ENCODE data around the gene CHN2. TPM values are rescaled to one million over a fixed set of nuclear protein-coding genes. Genes with fewer than 3 reads are reported as not detected.
A peak's percentile ranks its signal among the peaks of the same experiment; 100 is the strongest.

The CHN2 gene
- total RNA-seq, 2 experiments from 2014 or later = 10.1 to 12.6 TPM

DNA sequence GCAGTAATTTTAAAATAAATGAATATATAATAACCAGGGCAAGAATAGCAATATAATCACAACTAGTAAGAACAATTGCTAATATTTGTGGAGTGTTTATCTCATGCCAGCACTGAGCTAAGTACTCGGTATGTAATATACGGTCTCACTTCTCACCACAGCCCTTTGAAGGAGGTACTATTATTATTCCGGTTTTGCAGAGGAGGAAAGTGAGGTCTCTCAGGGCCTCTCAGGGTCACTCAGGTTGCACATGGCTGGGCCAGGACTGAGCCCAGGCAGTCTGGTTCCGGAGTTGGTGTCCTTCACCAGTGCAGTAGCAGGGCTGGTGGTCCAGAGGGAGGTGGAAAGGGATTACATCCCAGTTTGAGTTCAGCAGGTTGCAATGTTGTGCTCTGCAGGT lies 80.9 kb downstream of the CHN2 start:
- peaks cover 16% of the 10 kb centered on the region for H3K27me3 Mint-ChIP-seq

DNA sequence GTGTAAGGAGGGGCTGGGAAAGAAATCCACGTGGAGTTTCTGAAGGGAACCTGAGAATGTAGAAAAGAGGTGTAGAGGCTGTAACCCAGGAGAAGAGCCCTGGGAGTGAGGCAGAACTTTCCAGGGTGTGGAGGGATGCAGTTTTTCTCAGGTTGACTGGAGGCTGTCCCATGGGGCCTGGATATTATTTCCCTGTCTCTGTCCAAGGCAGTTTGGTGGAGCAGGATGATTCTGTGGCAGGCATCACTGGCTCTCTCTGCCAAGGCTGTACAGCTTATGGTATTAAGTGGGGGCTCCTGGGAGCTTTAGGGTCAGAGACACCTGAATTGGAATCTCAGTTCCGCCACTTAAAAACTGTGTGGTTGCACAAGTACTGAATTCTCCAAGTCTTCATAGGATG lies 81.6 kb downstream of the CHN2 start:
- Mint-ChIP-seq H3K27ac (no peak overlapping the region), H3K4me3 (no peak overlapping the region), H3K36me3 (no peaks in the 10 kb centered on the region), H3K27me3 (peaks cover 19% of the 10 kb centered on the region), H3K4me1 (peaks cover 66% of the 10 kb centered on the region), H3K9me3 (ENCODE audit: low read depth) (no peaks in the 10 kb centered on the region)
- DNase-seq (no peak), ATAC-seq (no peak)
- CTCF ChIA-PET = interaction anchor here (2.1 kb wide), 1 partner anchor 88 kb away, joined by 6 read pairs; no protein-coding TSS in a partner anchor

More for the DNA sequence above, 80.9 kb downstream of the CHN2 start:
- CTCF ChIA-PET = no interaction called here
- ATAC-seq (no peak), DNase-seq (no peak)
- Mint-ChIP-seq H3K27ac (no peak overlapping the region), H3K36me3 (no peaks in the 10 kb centered on the region), H3K4me1 (peaks cover 72% of the 10 kb centered on the region), H3K4me3 (no peak overlapping the region), H3K9me3 (ENCODE audit: low read depth) (no peaks in the 10 kb centered on the region)

DNA sequence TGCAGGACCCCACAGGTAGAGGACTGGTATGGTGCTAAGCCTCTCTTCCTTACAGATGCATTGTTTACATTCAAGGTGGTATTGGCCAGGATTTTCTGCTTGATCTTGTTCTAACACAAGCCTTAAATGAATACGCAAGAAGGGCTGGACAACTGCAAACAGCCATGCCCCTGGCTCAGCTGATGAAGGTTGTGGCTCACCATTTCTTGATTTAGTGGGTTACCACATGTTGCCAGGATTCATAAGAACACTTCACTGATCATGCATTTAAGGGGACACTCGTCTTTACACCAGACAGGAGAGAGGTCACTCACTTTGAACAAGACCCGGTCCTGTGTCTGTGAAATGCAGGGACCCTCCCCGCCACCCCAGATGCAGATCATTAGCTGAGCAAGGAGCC lies 82.2 kb downstream of the CHN2 start:
- CTCF ChIA-PET = interaction anchor here (1.2 to 2.1 kb wide), 2 partner anchors 89 to 350 kb away, joined by 3 to 6 read pairs; no protein-coding TSS in a partner anchor
- Mint-ChIP-seq H3K27me3 (peaks cover 22% of the 10 kb centered on the region), H3K4me3 (no peak overlapping the region), H3K27ac (no peak overlapping the region), H3K36me3 (no peaks in the 10 kb centered on the region), H3K4me1 (peaks cover 59% of the 10 kb centered on the region), H3K9me3 (ENCODE audit: low read depth) (no peaks in the 10 kb centered on the region)
- ATAC-seq (no peak), DNase-seq (no peak)

DNA sequence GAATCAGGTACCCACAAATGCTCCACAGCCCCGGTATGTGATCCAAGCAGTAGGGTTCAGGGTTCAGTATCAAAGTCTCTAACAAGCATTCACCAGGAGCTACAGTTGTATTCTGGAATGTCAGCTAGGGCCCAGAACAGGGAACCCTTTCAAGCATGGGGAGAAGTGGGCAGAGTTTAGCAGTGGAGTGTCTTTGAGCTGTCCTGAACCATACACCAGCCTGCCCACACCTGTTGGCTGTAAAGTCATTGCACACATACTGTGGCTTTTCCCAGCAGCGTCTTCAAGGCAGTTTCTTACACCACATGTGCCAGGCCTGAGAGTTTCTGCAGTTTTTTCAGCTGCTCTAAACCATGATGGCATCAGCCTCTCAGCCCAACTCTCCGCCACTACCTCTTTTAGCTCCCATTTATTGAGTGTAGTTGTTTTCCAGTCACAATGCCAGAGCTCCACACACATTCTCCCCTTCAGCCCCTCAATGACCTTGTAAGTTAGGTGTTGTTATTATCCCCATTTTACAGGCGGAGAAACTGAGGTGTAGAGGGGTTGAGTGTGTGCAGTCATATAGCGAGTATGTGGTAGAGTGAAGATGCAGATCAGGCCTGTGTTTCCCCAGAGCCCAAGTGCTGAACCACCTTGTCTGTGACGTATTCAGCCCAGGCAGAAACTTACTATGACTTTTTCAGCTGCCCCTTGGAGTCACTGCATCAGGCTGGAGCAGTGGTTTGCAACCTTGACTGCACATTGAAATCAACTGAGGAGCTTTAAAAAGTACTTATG lies 83.1 kb downstream of the CHN2 start:
- Mint-ChIP-seq H3K27ac (peak overlapping the region; percentile 38), H3K27me3 (peaks cover 26% of the 10 kb centered on the region), H3K9me3 (ENCODE audit: low read depth) (no peaks in the 10 kb centered on the region), H3K4me3 (no peak overlapping the region), H3K4me1 (peaks cover 53% of the 10 kb centered on the region), H3K36me3 (peaks cover under 1% of the 10 kb centered on the region)
- CTCF ChIA-PET = interaction anchor here (0.9 to 2.1 kb wide), 5 partner anchors 10 to 351 kb away, joined by 3 to 6 read pairs (median 3); no protein-coding TSS in a partner anchor
- peak; percentile 67 for DNase-seq
- ATAC-seq = peak; percentile 77

DNA sequence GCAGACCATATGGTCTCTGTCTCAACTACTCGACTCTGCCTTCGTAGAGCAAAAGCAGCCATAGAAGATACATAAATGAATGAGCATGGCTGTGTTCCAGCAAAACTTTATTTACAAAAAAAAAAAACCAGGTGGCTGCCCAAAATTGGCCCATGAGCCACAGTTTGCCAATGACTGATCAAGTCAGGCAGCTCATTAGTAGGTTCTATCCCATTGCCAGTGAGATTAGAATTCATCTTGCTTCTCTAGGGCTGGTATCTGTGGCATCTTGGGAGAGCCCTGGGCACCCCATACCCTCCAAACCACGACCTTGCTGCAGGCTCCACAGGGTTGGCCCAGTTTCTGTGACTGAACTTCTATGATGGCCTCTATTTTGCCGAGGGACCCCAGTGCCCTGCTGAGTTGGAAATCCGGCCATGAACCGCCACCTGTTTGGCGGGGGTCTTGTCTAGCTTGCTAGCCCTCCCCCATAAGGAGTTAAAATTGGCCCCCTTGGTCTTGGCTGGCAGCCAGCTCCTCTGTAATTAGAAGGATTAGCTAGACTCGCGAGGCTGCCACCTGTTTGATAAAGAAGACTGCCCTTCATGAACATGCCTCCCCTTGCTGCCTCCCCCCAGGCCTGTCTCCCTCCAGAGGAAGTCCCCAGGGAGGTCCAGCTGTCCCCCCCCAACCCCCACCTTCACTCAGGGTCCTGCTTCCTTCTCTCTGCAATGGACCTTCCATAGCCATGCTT lies 83.9 kb downstream of the CHN2 start:
- no peak for ATAC-seq
- CTCF ChIA-PET = interaction anchor here (1.1 to 2.1 kb wide), 3 partner anchors 11 to 90 kb away, joined by 3 to 6 read pairs (median 6); no protein-coding TSS in a partner anchor
- H3K4me1 Mint-ChIP-seq = peaks cover 52% of the 10 kb centered on the region

DNA sequence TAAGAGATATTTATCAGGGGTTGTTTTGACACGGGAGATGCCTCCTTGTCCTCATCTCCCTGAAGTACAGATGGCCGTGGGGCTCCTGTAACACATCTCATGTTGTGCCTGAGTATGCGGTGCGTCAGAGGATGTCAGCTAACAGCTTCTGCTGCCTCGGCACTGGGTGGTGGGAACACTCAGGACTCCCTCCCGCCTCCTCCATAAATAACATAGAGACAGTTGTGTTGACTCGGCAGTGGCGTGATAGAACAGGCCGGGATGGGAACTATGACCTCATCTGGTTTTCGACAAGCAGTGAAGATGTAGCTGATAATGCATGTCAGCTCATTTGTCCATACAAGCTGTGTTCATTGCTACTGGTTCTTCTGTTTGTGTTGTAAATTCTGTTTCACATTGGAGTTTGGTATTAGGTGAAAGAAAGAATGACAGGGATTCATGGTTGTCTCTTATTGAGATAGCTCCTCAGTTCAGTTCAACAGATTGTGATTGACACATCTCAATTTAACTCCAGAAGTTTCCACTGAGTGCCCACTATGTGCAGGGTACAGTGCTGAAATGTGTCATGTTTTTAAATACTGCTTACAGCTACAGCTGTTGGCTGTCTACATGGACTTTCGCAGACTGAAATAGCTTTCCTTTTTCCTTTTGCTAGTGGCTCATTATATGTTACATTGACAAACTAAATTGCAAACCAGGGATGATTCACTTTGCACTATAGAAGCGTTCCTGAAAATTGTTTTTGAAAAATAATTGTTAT lies 87.4 kb downstream of the CHN2 start:
- CTCF ChIA-PET = interaction anchor here (0.9 kb wide), 1 partner anchor 12 kb away, joined by 3 read pairs; no protein-coding TSS in a partner anchor
- Mint-ChIP-seq H3K36me3 (peaks cover 2% of the 10 kb centered on the region), H3K27me3 (peaks cover 47% of the 10 kb centered on the region)

More for the DNA sequence above, 83.9 kb downstream of the CHN2 start:
- Mint-ChIP-seq H3K27ac (no peak overlapping the region), H3K9me3 (ENCODE audit: low read depth) (no peaks in the 10 kb centered on the region), H3K36me3 (peaks cover 2% of the 10 kb centered on the region), H3K27me3 (peaks cover 33% of the 10 kb centered on the region), H3K4me3 (no peak overlapping the region)
- no peak for DNase-seq

DNA sequence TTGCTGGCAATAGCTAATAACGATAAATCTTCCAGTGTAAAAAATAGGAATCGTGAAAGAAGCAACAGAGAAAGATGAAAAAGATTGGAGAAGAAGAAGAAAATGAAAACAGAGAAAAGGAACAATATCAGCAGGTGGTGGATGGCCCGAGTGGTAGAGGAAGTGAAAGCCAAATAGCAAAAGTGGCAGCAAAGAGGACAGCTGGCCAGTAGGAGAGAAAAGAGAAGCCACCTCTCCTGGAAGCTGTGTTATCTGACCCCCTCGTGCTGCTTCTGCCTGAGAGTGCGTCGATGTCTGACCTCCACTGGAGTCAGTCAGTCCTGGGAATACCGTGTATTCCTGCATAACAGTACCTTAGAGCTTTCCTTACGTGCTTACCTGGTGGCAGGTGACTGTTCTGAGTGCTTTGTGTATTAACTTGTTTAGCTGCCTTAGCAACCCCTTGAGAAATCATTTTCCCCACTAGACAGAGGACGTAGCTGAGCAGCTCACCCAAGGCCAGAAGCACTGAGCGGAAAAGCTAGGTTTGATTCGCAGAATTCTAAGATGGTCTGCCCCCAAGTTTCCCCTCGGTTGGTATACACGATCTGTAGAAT lies 88.3 kb downstream of the CHN2 start:
- Mint-ChIP-seq H3K4me1 (peaks cover 47% of the 10 kb centered on the region), H3K27ac (no peak overlapping the region), H3K27me3 (peaks cover 54% of the 10 kb centered on the region), H3K9me3 (ENCODE audit: low read depth) (no peaks in the 10 kb centered on the region), H3K4me3 (no peak overlapping the region), H3K36me3 (peaks cover 2% of the 10 kb centered on the region)
- ATAC-seq = no peak
- CTCF ChIA-PET = interaction anchor here (3.0 kb wide), 1 partner anchor 93 kb away, joined by 14 read pairs; no protein-coding TSS in a partner anchor
- DNase-seq = no peak

More for the DNA sequence above, 87.4 kb downstream of the CHN2 start:
- Mint-ChIP-seq H3K9me3 (ENCODE audit: low read depth) (no peaks in the 10 kb centered on the region), H3K4me3 (no peak overlapping the region), H3K27ac (no peak overlapping the region), H3K4me1 (peaks cover 48% of the 10 kb centered on the region)
- ATAC-seq (no peak), DNase-seq (no peak)

DNA sequence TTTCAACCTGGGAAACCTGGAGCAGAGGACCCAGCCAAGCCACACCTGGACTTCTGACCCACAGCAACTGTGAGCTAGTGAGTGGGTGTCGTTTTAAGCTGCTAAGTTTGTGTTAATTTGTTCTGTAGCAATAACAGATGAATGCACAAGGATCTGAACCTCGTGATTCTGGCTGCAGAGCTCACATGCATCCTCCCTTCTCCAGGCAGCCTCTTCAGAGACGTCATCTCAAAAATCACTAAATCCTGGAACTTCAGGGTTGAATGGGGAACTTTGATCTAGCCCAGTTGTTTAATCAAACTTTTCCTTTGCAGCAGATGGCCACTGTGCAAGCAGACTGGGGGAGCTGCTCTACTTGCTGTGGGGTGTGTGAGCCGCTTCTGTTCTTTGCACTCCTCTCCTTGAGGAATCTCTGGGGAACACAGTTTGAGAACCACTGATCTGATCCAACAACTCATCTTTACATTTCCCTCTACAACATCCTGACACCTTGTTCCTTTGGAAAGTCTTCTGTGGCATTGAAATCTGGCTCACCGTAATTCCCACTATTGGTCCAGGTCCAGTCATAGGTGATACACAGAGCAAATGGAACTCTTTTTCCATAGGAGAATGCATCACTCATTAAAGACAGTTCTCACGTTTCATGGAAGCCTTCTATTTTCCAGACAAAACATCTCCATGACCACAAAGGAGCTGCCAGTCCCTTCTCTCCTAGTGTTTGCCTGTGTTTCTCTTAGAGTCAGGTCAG lies 90.3 kb downstream of the CHN2 start:
- CTCF ChIA-PET = interaction anchor here (0.8 to 3.0 kb wide), 4 partner anchors 17 to 124 kb away, joined by 3 to 14 read pairs (median 3); no protein-coding TSS in a partner anchor
- DNase-seq (no peak), ATAC-seq (peak; percentile 12)
- H3K9me3 Mint-ChIP-seq (ENCODE audit: low read depth) = no peaks in the 10 kb centered on the region
- H3K4me1 Mint-ChIP-seq = peaks cover 52% of the 10 kb centered on the region
- H3K27ac Mint-ChIP-seq = peak overlapping the region; percentile 62
- H3K36me3 Mint-ChIP-seq = peaks cover 2% of the 10 kb centered on the region
- H3K4me3 Mint-ChIP-seq = peak overlapping the region; percentile 9
- H3K27me3 Mint-ChIP-seq = peaks cover 63% of the 10 kb centered on the region

DNA sequence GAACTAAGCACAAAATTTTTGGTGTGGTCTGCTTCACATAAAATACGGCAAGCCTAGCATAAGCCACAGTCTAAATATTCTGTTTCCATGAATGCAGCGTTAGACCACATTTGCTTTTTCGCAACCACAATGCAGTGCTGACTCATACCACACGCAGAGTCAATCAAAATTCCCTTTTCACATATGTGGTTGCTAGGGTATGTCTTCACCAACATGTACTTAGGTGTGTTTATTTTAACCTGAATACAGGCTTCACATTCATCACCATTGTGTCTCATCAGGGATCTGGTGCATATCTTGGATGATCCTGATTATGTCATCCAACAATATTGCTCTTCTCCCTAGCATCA lies 90.8 kb downstream of the CHN2 start:
- no peaks in the 10 kb centered on the region for H3K9me3 Mint-ChIP-seq (ENCODE audit: low read depth)
- peak; percentile 81 for DNase-seq
- ATAC-seq = peak; percentile 75
- peaks cover 63% of the 10 kb centered on the region for H3K27me3 Mint-ChIP-seq
- H3K36me3 Mint-ChIP-seq = peaks cover 2% of the 10 kb centered on the region
- CTCF ChIA-PET = interaction anchor here (3.0 kb wide), 1 partner anchor 95 kb away, joined by 14 read pairs; no protein-coding TSS in a partner anchor
- H3K4me1 Mint-ChIP-seq = peaks cover 55% of the 10 kb centered on the region
- H3K27ac Mint-ChIP-seq = peak overlapping the region; percentile 62
- H3K4me3 Mint-ChIP-seq = peak overlapping the region; percentile 9

DNA sequence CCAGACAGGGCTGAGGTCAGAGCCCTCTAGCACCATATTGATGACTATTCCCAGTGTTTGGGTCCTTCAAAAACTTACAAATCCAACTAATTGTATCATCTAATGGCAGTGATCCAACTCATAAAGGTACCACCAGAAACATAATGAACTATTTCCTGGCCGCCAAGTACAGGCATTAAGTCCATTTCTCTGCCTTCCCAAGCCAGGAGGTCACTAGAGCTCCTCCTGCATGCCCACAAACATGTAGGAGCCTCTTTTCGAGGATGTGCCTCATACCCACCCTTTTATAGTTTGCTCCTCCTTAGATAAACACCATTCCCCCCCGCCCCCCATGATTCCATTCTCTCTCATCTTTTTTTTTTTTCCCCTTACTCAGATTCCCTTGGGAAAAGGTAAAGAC lies 91.3 kb downstream of the CHN2 start:
- Mint-ChIP-seq H3K27ac (no peak overlapping the region), H3K9me3 (ENCODE audit: low read depth) (no peaks in the 10 kb centered on the region), H3K27me3 (peaks cover 63% of the 10 kb centered on the region), H3K36me3 (peaks cover 2% of the 10 kb centered on the region), H3K4me3 (no peak overlapping the region), H3K4me1 (peaks cover 53% of the 10 kb centered on the region)
- ATAC-seq (no peak), DNase-seq (no peak)
- CTCF ChIA-PET = interaction anchor here (1.2 kb wide), 1 partner anchor 14 kb away, joined by 3 read pairs; no protein-coding TSS in a partner anchor

DNA sequence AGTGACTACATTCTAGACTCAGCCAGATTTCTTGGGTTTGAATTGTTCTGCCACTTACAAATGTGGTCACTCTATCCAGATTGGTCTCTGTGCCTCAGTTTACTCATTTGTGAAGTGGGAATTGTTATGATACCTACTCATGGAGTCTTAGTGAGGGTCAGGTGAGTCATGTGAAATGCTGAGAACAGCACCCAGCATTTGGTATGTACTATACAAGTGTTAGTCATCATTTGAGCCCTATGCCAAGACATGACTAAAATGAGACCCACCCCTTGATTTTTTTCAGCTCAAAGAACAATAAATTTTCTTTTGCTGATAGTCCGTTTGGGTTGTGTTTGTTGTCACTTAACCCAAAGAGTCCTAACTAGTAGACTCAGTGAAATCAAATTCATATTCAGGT lies 92.8 kb downstream of the CHN2 start:
- DNase-seq = no peak
- ATAC-seq = no peak
- H3K4me1 Mint-ChIP-seq = peaks cover 53% of the 10 kb centered on the region
- no peaks in the 10 kb centered on the region for H3K9me3 Mint-ChIP-seq (ENCODE audit: low read depth)
- peaks cover 58% of the 10 kb centered on the region for H3K27me3 Mint-ChIP-seq
- no peak overlapping the region for H3K27ac Mint-ChIP-seq
- no peak overlapping the region for H3K4me3 Mint-ChIP-seq
- peaks cover 2% of the 10 kb centered on the region for H3K36me3 Mint-ChIP-seq
- CTCF ChIA-PET = interaction anchor here (1.3 kb wide), 1 partner anchor 50 kb away, joined by 4 read pairs; no protein-coding TSS in a partner anchor

Data from activated CD8-positive, alpha-beta memory T cell treated with anti-CD3 and anti-CD28 coated beads, Interleukin-2, amount 10 ng/mL, durations not matched to agents 7 days and 5 days (primary cell).